SK-N-SH treated with all-trans-retinoic acid at 6 μM for 48 hours (cell line): ENCODE results near the gene ZEB2.

Source experiments
- ATAC-seq: fragments of 200-7000 bp; cut with Tn5 transposase; 3 replicates; pipeline ENCODE4 v1.9.1; 2020; ENCODE audit warnings: mild to moderate bottlenecking, moderate library complexity
- ARNTL ChIP-seq: fragments of 450-650 bp; formaldehyde crosslinking; IDR thresholded peaks from 2 replicates; pipeline ENCODE4 v1.5.0; 2020; ENCODE audit warnings: low read depth, mild to moderate bottlenecking, moderate library complexity, borderline replicate concordance
- BACH2 ChIP-seq: fragments of 250-450 bp; sonication (Bioruptor Pico); IDR thresholded peaks from 2 replicates; pipeline ENCODE4 v1.9.0; 2021; ENCODE audit warnings: mild to moderate bottlenecking, borderline replicate concordance
- CREB5 ChIP-seq: fragments of 250-450 bp; sonication (Bioruptor Pico); IDR thresholded peaks from 2 replicates; pipeline ENCODE4 v1.5.1; 2020; ENCODE audit warnings: low read depth, mild to moderate bottlenecking, moderate library complexity
- CSDC2 ChIP-seq: fragments of 250-450 bp; sonication (Bioruptor Pico); IDR thresholded peaks from 2 replicates; pipeline ENCODE4 v1.5.0; 2020; ENCODE audit warnings: mild to moderate bottlenecking, moderate library complexity
- CSRNP3 ChIP-seq: fragments of 250-450 bp; sonication (Bioruptor Pico); IDR thresholded peaks from 2 replicates; pipeline ENCODE4 v1.5.1; 2021; ENCODE audit warnings: mild to moderate bottlenecking, moderate library complexity
- GLIS3 ChIP-seq: fragments of 250-450 bp; sonication (Bioruptor Pico); IDR thresholded peaks from 2 replicates; pipeline ENCODE4 v1.5.0; 2020; ENCODE audit warnings: mild to moderate bottlenecking, moderate library complexity
- ISL1 ChIP-seq: fragments of 250-450 bp; sonication (Bioruptor Pico); IDR thresholded peaks from 2 replicates; pipeline ENCODE4 v2.1.2; 2022; ENCODE audit warnings: mild to moderate bottlenecking, moderate library complexity
- OSR1 ChIP-seq: fragments of 250-450 bp; sonication (Bioruptor Pico); IDR thresholded peaks from 2 replicates; pipeline ENCODE4 v1.8.0; 2022; ENCODE audit warnings: moderate library complexity, mild to moderate bottlenecking, inconsistent platforms
- PATZ1 ChIP-seq: fragments of 250-450 bp; sonication (Bioruptor Pico); IDR thresholded peaks from 2 replicates; pipeline ENCODE4 v1.8.0; 2020; ENCODE audit warnings: mild to moderate bottlenecking, moderate library complexity, borderline replicate concordance
- PPARA ChIP-seq: fragments of 250-450 bp; sonication (Bioruptor Pico); IDR thresholded peaks from 2 replicates; pipeline ENCODE4 v1.5.0; 2020; ENCODE audit warnings: mild to moderate bottlenecking, borderline replicate concordance
- RARB ChIP-seq: fragments of 250-450 bp; sonication (Bioruptor Pico); IDR thresholded peaks from 2 replicates; pipeline ENCODE4 v1.8.0; 2021; ENCODE audit warnings: mild to moderate bottlenecking, moderate library complexity
- SNAI2 ChIP-seq: fragments of 250-450 bp; sonication (Bioruptor Pico); IDR thresholded peaks from 2 replicates; pipeline ENCODE4 v1.5.0; 2020; ENCODE audit warnings: mild to moderate bottlenecking, moderate library complexity
- TCF4 ChIP-seq: fragments of 250-450 bp; sonication (Bioruptor Pico); IDR thresholded peaks from 2 replicates; pipeline ENCODE4 v1.8.0; 2021; ENCODE audit warnings: mild to moderate bottlenecking, moderate library complexity, borderline replicate concordance
- TOX ChIP-seq: fragments of 250-450 bp; sonication (Bioruptor Pico); IDR thresholded peaks from 2 replicates; pipeline ENCODE4 v1.8.0; 2021; ENCODE audit warnings: mild to moderate bottlenecking, moderate library complexity, borderline replicate concordance
- ZC3H10 ChIP-seq: fragments of 250-450 bp; sonication (Bioruptor Pico); IDR thresholded peaks from 2 replicates; pipeline ENCODE4 v1.5.1; 2021; ENCODE audit warnings: mild to moderate bottlenecking, moderate library complexity
- ZFP3 ChIP-seq: fragments of 250-450 bp; sonication (Bioruptor Pico); IDR thresholded peaks from 2 replicates; pipeline ENCODE4 v1.5.0; 2020; ENCODE audit warnings: mild to moderate bottlenecking, moderate library complexity
- ZFP30 ChIP-seq: fragments of 450-650 bp; formaldehyde crosslinking; IDR thresholded peaks from 2 replicates; pipeline ENCODE4 v1.5.0; 2022; ENCODE audit warnings: mild to moderate bottlenecking, moderate library complexity
- ZNF565 ChIP-seq: fragments of 450-650 bp; formaldehyde crosslinking; conservative IDR thresholded peaks from 2 replicates; pipeline ENCODE4 v1.5.0; 2020; ENCODE audit warnings: low read depth, mild to moderate bottlenecking, moderate library complexity
- ZNF70 ChIP-seq: fragments of 450-650 bp; formaldehyde crosslinking; IDR thresholded peaks from 2 replicates; pipeline ENCODE4 v1.5.0; 2020; ENCODE audit warnings: mild to moderate bottlenecking, moderate library complexity
- ZNF8 ChIP-seq: fragments of 450-650 bp; formaldehyde crosslinking; IDR thresholded peaks from 2 replicates; pipeline ENCODE4 v1.5.0; 2020; ENCODE audit warnings: mild to moderate bottlenecking, moderate library complexity
- TF ChIP-seq, protein P1 (sequence below): fragments of 250-450 bp; sonication (Bioruptor Pico); IDR thresholded peaks from 2 replicates; pipeline ENCODE4 v1.5.0; 2020; ENCODE audit warnings: mild to moderate bottlenecking, moderate library complexity
- TF ChIP-seq, protein P2 (sequence below): fragments of 250-450 bp; sonication (Bioruptor Pico); IDR thresholded peaks from 2 replicates; pipeline ENCODE4 v1.8.0; 2021; ENCODE audit warnings: low read depth, mild to moderate bottlenecking, moderate library complexity, borderline replicate concordance

The ZEB2 gene

DNA sequence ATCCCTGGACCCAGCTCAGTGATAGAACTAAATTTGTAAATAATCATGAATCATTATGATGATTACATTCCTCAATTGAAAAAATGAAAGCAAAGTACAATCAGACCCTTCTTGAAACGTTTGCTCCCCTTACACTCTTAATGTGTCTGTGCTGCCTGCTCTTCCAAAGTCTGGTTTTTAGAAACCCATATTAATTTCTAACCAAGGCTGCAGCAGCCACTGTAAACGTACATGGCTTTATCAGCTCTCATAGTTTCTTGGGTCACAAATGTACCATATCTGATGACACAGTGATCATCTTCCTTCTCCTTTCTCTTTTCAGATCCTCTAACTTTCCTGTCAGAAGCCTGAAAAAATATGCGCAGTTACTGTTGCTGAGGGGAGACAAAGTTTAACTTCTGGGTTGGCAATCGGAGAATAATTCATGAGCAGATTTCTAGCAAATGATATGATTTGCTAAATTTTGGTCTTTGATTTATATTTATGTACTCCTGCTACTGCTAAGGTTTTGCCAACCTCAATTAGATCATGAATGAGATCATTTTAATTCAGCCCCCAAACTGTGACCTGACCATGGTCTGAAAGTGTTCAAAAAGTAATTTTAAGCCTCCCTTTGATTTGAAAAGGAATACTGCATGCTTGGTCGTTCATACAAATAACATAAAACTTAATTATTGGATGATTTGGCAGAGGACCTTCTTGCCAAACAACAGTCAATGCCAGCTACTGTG is 12.3 kb downstream of the ZEB2 start:
- ATAC-seq = no peak; the same call in 2 of the 3 replicates
- TF ChIP-seq TCF4 (CRISPR knock-in tag) (no peak), BACH2 (no peak), GLIS3 (no peak), TOX (CRISPR knock-in tag) (no peak), ZFP30 (CRISPR knock-in tag) (no peak), CSRNP3 (CRISPR knock-in tag) (no peak), ZFP3 (CRISPR knock-in tag) (no peak), ZC3H10 (no peak), PPARA (no peak), PATZ1 (CRISPR knock-in tag) (no peak), ZNF70 (CRISPR knock-in tag) (no peak), ZNF8 (CRISPR knock-in tag) (no peak), ISL1 (CRISPR knock-in tag) (no peak), ARNTL (CRISPR knock-in tag) (no peak), CREB5 (CRISPR knock-in tag) (no peak), OSR1 (CRISPR knock-in tag) (no peak), CSDC2 (CRISPR knock-in tag) (no peak), RARB (no peak), SNAI2 (CRISPR knock-in tag) (no peak)
- TF ChIP-seq, protein P1, sequence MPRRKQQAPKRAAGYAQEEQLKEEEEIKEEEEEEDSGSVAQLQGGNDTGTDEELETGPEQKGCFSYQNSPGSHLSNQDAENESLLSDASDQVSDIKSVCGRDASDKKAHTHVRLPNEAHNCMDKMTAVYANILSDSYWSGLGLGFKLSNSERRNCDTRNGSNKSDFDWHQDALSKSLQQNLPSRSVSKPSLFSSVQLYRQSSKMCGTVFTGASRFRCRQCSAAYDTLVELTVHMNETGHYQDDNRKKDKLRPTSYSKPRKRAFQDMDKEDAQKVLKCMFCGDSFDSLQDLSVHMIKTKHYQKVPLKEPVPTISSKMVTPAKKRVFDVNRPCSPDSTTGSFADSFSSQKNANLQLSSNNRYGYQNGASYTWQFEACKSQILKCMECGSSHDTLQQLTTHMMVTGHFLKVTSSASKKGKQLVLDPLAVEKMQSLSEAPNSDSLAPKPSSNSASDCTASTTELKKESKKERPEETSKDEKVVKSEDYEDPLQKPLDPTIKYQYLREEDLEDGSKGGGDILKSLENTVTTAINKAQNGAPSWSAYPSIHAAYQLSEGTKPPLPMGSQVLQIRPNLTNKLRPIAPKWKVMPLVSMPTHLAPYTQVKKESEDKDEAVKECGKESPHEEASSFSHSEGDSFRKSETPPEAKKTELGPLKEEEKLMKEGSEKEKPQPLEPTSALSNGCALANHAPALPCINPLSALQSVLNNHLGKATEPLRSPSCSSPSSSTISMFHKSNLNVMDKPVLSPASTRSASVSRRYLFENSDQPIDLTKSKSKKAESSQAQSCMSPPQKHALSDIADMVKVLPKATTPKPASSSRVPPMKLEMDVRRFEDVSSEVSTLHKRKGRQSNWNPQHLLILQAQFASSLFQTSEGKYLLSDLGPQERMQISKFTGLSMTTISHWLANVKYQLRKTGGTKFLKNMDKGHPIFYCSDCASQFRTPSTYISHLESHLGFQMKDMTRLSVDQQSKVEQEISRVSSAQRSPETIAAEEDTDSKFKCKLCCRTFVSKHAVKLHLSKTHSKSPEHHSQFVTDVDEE (CRISPR knock-in tag) = no peak

GRCh38 chr2:144505245-144505831 is 14.6 kb downstream of the ZEB2 start:
- TF ChIP-seq ZFP3 (CRISPR knock-in tag) (peak; percentile 85), ZC3H10 (no peak)

DNA sequence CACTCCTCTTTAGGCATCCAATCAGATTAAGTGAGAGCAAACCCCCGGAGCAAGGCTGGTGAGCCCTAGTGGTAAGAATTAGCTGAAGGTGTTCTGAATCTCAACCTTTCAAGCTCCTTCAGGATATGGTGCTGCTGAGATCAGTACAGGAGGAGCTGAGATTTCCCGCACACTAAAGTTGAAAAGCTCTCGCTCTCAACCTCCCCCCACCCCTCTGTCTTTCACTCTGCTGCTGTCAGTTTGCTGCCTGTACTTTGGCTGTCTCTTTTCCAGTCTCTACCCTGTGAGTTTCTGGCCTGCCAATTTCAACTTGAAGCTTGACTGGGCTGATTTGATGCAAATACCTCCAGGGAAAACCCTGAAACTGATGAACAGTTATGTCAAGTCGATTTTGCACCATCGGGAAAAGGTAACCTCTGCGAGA is 15.7 kb downstream of the ZEB2 start:
- no peak for ATAC-seq
- TF ChIP-seq BACH2 (no peak), ZNF565 (CRISPR knock-in tag) (no peak), TCF4 (CRISPR knock-in tag) (no peak), CSDC2 (CRISPR knock-in tag) (no peak), CSRNP3 (CRISPR knock-in tag) (no peak), GLIS3 (no peak), ZFP30 (CRISPR knock-in tag) (no peak), ARNTL (CRISPR knock-in tag) (no peak)
- TF ChIP-seq, protein P1 (CRISPR knock-in tag) = no peak
- TF ChIP-seq, protein P2, sequence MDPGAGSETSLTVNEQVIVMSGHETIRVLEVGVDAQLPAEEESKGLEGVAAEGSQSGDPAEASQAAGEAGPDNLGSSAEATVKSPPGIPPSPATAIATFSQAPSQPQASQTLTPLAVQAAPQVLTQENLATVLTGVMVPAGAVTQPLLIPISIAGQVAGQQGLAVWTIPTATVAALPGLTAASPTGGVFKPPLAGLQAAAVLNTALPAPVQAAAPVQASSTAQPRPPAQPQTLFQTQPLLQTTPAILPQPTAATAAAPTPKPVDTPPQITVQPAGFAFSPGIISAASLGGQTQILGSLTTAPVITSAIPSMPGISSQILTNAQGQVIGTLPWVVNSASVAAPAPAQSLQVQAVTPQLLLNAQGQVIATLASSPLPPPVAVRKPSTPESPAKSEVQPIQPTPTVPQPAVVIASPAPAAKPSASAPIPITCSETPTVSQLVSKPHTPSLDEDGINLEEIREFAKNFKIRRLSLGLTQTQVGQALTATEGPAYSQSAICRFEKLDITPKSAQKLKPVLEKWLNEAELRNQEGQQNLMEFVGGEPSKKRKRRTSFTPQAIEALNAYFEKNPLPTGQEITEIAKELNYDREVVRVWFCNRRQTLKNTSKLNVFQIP (CRISPR knock-in tag) = no peak
- TF ChIP-seq, all 23 proteins: peak for 0

More at GRCh38 chr2:144505245-144505831, 14.6 kb downstream of the ZEB2 start:
- peak; percentile 30; the same call in 1 of the 3 replicates for ATAC-seq
